GM18858 (cell line): ENCODE results near the gene IGFN1.

Experiments used
- ATAC-seq: cut with Tn5 transposase; IDR thresholded peaks from one replicate; pipeline ENCODE4 v1.9.1; 2021; ENCODE audit not compliant: unreplicated experiment

Gene IGFN1

GRCh38 chr1:201190624-201191051 is at the start of gene IGFN1:
Gene IGFN1 (plus strand): TSS chr1:201190824. CDS start chr1:201193294, 2,470 bp downstream.
- ATAC-seq = no peak

- no peak for ATAC-seq
These were observed 49.7 kb upstream of the IGFN1 start for GRCh38 chr1:201140941-201141260.

- ATAC-seq = no peak
These were observed 49.2 kb upstream of the IGFN1 start for GRCh38 chr1:201141418-201141817.

- no peak for ATAC-seq
These were observed 48.4 kb upstream of the IGFN1 start for GRCh38 chr1:201142011-201142848.

- no peak for ATAC-seq
These were observed 47.5 kb upstream of the IGFN1 start for GRCh38 chr1:201142849-201143725.

- ATAC-seq = no peak
These were observed 46.6 kb upstream of the IGFN1 start for GRCh38 chr1:201143726-201144635.

- no peak for ATAC-seq
These were observed 45.9 kb upstream of the IGFN1 start for GRCh38 chr1:201144701-201145100.

- ATAC-seq = no peak
These were observed 45.5 kb upstream of the IGFN1 start for GRCh38 chr1:201145132-201145531.

- no peak for ATAC-seq
These were observed 44.8 kb upstream of the IGFN1 start for GRCh38 chr1:201145816-201146215.

GRCh38 chr1:201146626-201147390 is 43.8 kb upstream of the IGFN1 start:
- no peak for ATAC-seq

- no peak for ATAC-seq
These were observed 43.1 kb upstream of the IGFN1 start for GRCh38 chr1:201147396-201148015.

- ATAC-seq = no peak
These were observed 41.2 kb upstream of the IGFN1 start for GRCh38 chr1:201149400-201149799.

- peak; percentile 12 for ATAC-seq
These were observed 36.9 kb upstream of the IGFN1 start for GRCh38 chr1:201153474-201154388.

GRCh38 chr1:201154389-201155165 is 36.0 kb upstream of the IGFN1 start, which contains the start of gene TMEM9:
Gene TMEM9 (minus strand): TSS chr1:201154474. CDS start chr1:201153923, 551 bp downstream.
- peak; percentile 85 for ATAC-seq

GRCh38 chr1:201155354-201155753 is 35.3 kb upstream of the IGFN1 start:
- no peak for ATAC-seq

- ATAC-seq = no peak
These were observed 34.3 kb upstream of the IGFN1 start for GRCh38 chr1:201156346-201156745.

- ATAC-seq = no peak
These were observed 33.8 kb upstream of the IGFN1 start for GRCh38 chr1:201156819-201157218.

- ATAC-seq = no peak
These were observed 32.7 kb upstream of the IGFN1 start for GRCh38 chr1:201157949-201158348.
